Muscle layer of duodenum (tissue), 2 donors: ENCODE measurements around the gene THOC6.

Experiments
- H3K27ac ChIP-seq: one replicate; pipeline ENCODE4 v1.7.0; 2013; ENCODE audit warnings: mild to moderate bottlenecking, low read length
- H3K27me3 ChIP-seq: one replicate; pipeline ENCODE4 v1.7.0; 2013; ENCODE audit warnings: low read depth, mild to moderate bottlenecking, control low read depth, low read length
- H3K36me3 ChIP-seq, 2 donors: one replicate each; pipeline ENCODE4 v1.7.0; 2013; ENCODE audit warnings: low read length in 2 of 2, control low read depth in 1 of 2, mild to moderate bottlenecking in 1 of 2; ENCODE audit not compliant: insufficient read depth in 2 of 2, control insufficient read depth in 1 of 2
- H3K4me1 ChIP-seq, 2 donors: one replicate each; pipeline ENCODE4 v1.7.0; 2013; ENCODE audit warnings: low read length in 2 of 2, mild to moderate bottlenecking in 2 of 2, control low read depth in 1 of 2, moderate library complexity in 1 of 2; ENCODE audit not compliant: insufficient read depth in 2 of 2, control insufficient read depth in 1 of 2
- H3K4me3 ChIP-seq, 2 donors: one replicate each; pipeline ENCODE4 v1.7.0; 2013; ENCODE audit warnings: low read length in 2 of 2, low read depth in 1 of 2, mild to moderate bottlenecking in 1 of 2
- H3K9me3 ChIP-seq, 2 donors: one replicate each; pipeline ENCODE4 v1.7.0; 2013; ENCODE audit warnings: low read length in 2 of 2, control low read depth in 1 of 2, mild to moderate bottlenecking in 1 of 2; ENCODE audit not compliant: control insufficient read depth in 1 of 2
- donor health status: healthy.

Gene THOC6

GRCh38 chr16:3023669-3024478 lies at the start of gene THOC6, which contains the start of gene HCFC1R1:
THOC6 (plus strand) TSS chr16:3024035; CDS start chr16:3024327, 292 bp downstream.
HCFC1R1 (minus strand) TSS chr16:3023942; CDS start chr16:3023941, 1 bp downstream.
- Histone ChIP-seq H3K27ac (peak within 1 kb of the TSS; percentile 95), H3K27me3 (peaks cover 2% of the 10 kb centered on the region), H3K36me3 (peaks cover 15 to 38% of the 10 kb centered on the region in 2 donors), H3K4me1 (peaks cover 15 to 36% of the 10 kb centered on the region in 2 donors), H3K4me3 (peak within 1 kb of the TSS; percentile 69 to 81), H3K9me3 (no peaks in the 10 kb centered on the region)

GRCh38 chr16:2974319-2975056 lies 49.3 kb upstream of the THOC6 start:
- Histone ChIP-seq H3K4me3 (no peak overlapping the region), H3K27me3 (peaks cover 1% of the 10 kb centered on the region), H3K27ac (no peak overlapping the region), H3K36me3 (no peaks in the 10 kb centered on the region), H3K4me1 (peaks cover 3 to 8% of the 10 kb centered on the region in 2 donors), H3K9me3 (no peaks in the 10 kb centered on the region)

- Histone ChIP-seq H3K27me3 (peaks cover 5% of the 10 kb centered on the region), H3K4me1 (peaks cover 2 to 8% of the 10 kb centered on the region in 2 donors), H3K9me3 (no peaks in the 10 kb centered on the region)
Measured at GRCh38 chr16:2975161-2975795, 48.6 kb upstream of the THOC6 start.

GRCh38 chr16:2976201-2976600 lies 47.6 kb upstream of the THOC6 start:
- Histone ChIP-seq H3K27me3 (peaks cover 5% of the 10 kb centered on the region), H3K9me3 (no peaks in the 10 kb centered on the region), H3K4me1 (peaks cover 0 to 15% of the 10 kb centered on the region in 2 donors), H3K4me3 (no peak overlapping the region), H3K27ac (no peak overlapping the region), H3K36me3 (no peaks in the 10 kb centered on the region)

More at GRCh38 chr16:2975161-2975795, 48.6 kb upstream of the THOC6 start:
- Histone ChIP-seq H3K36me3 (no peaks in the 10 kb centered on the region), H3K27ac (no peak overlapping the region), H3K4me3 (no peak overlapping the region)

GRCh38 chr16:2976673-2977072 lies 47.2 kb upstream of the THOC6 start:
- H3K4me1 ChIP-seq = peaks cover 0 to 17% of the 10 kb centered on the region in 2 donors
- H3K27me3 ChIP-seq = peaks cover 5% of the 10 kb centered on the region
- no peak overlapping the region for H3K4me3 ChIP-seq
- no peak overlapping the region for H3K27ac ChIP-seq
- H3K36me3 ChIP-seq = no peaks in the 10 kb centered on the region
- no peaks in the 10 kb centered on the region for H3K9me3 ChIP-seq

GRCh38 chr16:2977440-2977839 lies 46.4 kb upstream of the THOC6 start:
- H3K36me3 ChIP-seq = no peaks in the 10 kb centered on the region
- no peak overlapping the region for H3K27ac ChIP-seq
- no peaks in the 10 kb centered on the region for H3K9me3 ChIP-seq
- H3K4me3 ChIP-seq = no peak overlapping the region
- H3K27me3 ChIP-seq = peaks cover 5% of the 10 kb centered on the region
- peaks cover 0 to 17% of the 10 kb centered on the region in 2 donors for H3K4me1 ChIP-seq

GRCh38 chr16:2979669-2980226 lies 44.1 kb upstream of the THOC6 start:
- no peak overlapping the region for H3K27ac ChIP-seq
- H3K36me3 ChIP-seq = no peaks in the 10 kb centered on the region
- peaks cover 0 to 24% of the 10 kb centered on the region in 2 donors for H3K4me1 ChIP-seq

GRCh38 chr16:2980227-2981176 lies 43.3 kb upstream of the THOC6 start, which contains the start of gene PKMYT1:
PKMYT1 (minus strand) TSS chr16:2980446; CDS start chr16:2979657, 789 bp downstream.
- Histone ChIP-seq H3K27ac (peak within 1 kb of the TSS; percentile 45), H3K4me1 (peaks cover 0 to 24% of the 10 kb centered on the region in 2 donors), H3K36me3 (no peaks in the 10 kb centered on the region), H3K27me3 (peaks cover 5% of the 10 kb centered on the region), H3K9me3 (no peaks in the 10 kb centered on the region), H3K4me3 (peak within 1 kb of the TSS; percentile 70 to 81)

More at GRCh38 chr16:2979669-2980226, 44.1 kb upstream of the THOC6 start:
- peaks cover 5% of the 10 kb centered on the region for H3K27me3 ChIP-seq
- H3K4me3 ChIP-seq = peak overlapping the region; percentile 26 to 81
- H3K9me3 ChIP-seq = no peaks in the 10 kb centered on the region

- H3K4me3 ChIP-seq = peak overlapping the region in 1 of 2 donors; percentile 81
- no peaks in the 10 kb centered on the region for H3K36me3 ChIP-seq
Measured at GRCh38 chr16:2981177-2981898, 42.5 kb upstream of the THOC6 start.

More at GRCh38 chr16:2981177-2981898, 42.5 kb upstream of the THOC6 start:
- peaks cover 0 to 24% of the 10 kb centered on the region in 2 donors for H3K4me1 ChIP-seq
- no peak overlapping the region for H3K27ac ChIP-seq
- H3K27me3 ChIP-seq = peaks cover 5% of the 10 kb centered on the region
- H3K9me3 ChIP-seq = no peaks in the 10 kb centered on the region
